ENCODE data around the gene CLEC18C.
"Not testable (repeated sequence)": the region's sequence is repeated elsewhere in the genome, so short reads cannot be mapped to it uniquely, and the experiment has no call there.

Gene CLEC18C

GRCh38 chr16:70173212-70173837 lies at the start of gene CLEC18C:
TSS of gene CLEC18C (plus strand) at chr16:70173787. CDS start at chr16:70174279, 492 bp downstream.
- not testable (repeated sequence) for DNase-seq

GRCh38 chr16:70123822-70124221 lies 49.8 kb upstream of the CLEC18C start:
- DNase-seq, result not testable (repeated sequence)

GRCh38 chr16:70126226-70126625 lies 47.4 kb upstream of the CLEC18C start:
- not testable (repeated sequence) for DNase-seq

GRCh38 chr16:70127706-70128105 lies 45.9 kb upstream of the CLEC18C start:
- DNase-seq, result not testable (repeated sequence)

GRCh38 chr16:70128844-70129243 lies 44.7 kb upstream of the CLEC18C start:
- DNase-seq, result not testable (repeated sequence)

GRCh38 chr16:70135796-70136195 lies 37.8 kb upstream of the CLEC18C start:
- DNase-seq, result not testable (repeated sequence)

GRCh38 chr16:70136595-70136994 lies 37.0 kb upstream of the CLEC18C start:
- not testable (repeated sequence) for DNase-seq

- not testable (repeated sequence) for DNase-seq
Observed at GRCh38 chr16:70142739-70143138, 30.8 kb upstream of the CLEC18C start.

GRCh38 chr16:70143231-70143895 lies 30.2 kb upstream of the CLEC18C start:
- not testable (repeated sequence) for DNase-seq

- not testable (repeated sequence) for DNase-seq
Observed at GRCh38 chr16:70147853-70148252, 25.7 kb upstream of the CLEC18C start.

GRCh38 chr16:70148453-70148852 lies 25.1 kb upstream of the CLEC18C start:
- DNase-seq, result not testable (repeated sequence)

GRCh38 chr16:70149296-70149695 lies 24.3 kb upstream of the CLEC18C start:
- not testable (repeated sequence) for DNase-seq

GRCh38 chr16:70151391-70151790 lies 22.2 kb upstream of the CLEC18C start:
- no peak for DNase-seq

- no peak for DNase-seq
Observed at GRCh38 chr16:70151941-70152509, 21.6 kb upstream of the CLEC18C start.

- no peak for DNase-seq
Observed at GRCh38 chr16:70152578-70153302, 20.8 kb upstream of the CLEC18C start.

GRCh38 chr16:70154736-70155135 lies 18.9 kb upstream of the CLEC18C start:
- not testable (repeated sequence) for DNase-seq

GRCh38 chr16:70156207-70156978 lies 17.2 kb upstream of the CLEC18C start:
- no peak for DNase-seq

- DNase-seq, result no peak
Observed at GRCh38 chr16:70157105-70157476, 16.5 kb upstream of the CLEC18C start.

GRCh38 chr16:70157477-70158260 lies 15.9 kb upstream of the CLEC18C start:
- no peak for DNase-seq

GRCh38 chr16:70158261-70158939 lies 15.2 kb upstream of the CLEC18C start:
- no peak for DNase-seq
